GM04503 (cell line): ENCODE results near the gene A1BG.
"Not testable (repeated sequence)": the region's sequence is repeated elsewhere in the genome, so short reads cannot be mapped to it uniquely, and the experiment has no call there.

ENCODE experiments used
- DNase-seq: peaks from one replicate; pipeline ENCODE4 v3.0.0-alpha.2; 2012; ENCODE audit warnings: low read depth

A1BG gene

DNA sequence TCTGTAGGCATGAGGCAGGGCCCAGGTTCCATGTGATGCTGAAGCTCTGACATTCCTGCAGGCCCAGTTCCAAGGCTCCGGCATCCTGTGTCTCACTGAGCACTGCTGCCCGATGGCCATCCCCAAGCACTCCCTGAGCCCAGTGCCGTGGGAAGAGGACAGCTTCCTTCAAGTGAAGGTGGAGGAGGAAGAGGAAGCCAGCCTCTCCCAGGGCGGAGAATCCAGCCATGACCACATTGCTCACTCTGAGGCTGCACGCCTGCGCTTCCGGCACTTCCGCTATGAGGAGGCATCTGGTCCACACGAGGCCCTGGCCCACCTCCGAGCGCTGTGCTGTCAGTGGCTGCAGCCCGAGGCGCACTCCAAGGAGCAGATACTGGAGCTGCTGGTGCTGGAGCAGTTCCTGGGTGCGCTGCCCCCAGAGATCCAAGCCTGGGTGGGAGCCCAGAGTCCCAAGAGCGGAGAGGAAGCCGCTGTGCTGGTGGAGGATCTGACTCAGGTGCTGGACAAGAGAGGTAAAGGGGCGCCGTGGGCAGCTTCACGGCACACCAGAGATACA is 18.5 kb downstream of the A1BG start:
- no peak for DNase-seq

- DNase-seq: no peak
Measured at GRCh38 chr19:58332697-58333096, 20.6 kb downstream of the A1BG start.

DNA sequence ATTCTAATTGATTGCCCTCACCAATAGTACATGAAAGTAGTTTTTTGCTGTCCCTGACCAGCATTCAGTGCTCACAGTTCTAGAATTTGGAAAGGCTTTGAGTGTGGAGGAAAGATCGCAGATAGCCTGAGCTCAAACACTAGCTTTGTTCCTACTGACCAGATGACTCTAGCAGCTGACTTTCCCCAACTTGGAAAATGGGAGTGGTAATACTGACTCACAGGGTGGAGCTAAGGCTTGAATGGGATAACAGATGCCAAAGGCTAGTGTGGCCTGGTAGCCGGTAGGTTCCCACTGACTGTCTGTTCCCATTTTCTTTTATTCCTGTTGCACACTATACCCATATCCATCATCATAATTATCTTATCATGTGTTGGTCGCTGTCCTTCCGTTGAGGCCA is 22.8 kb downstream of the A1BG start:
- DNase-seq: peak; percentile 45

GRCh38 chr19:58328999-58329398 is 24.3 kb downstream of the A1BG start:
- no peak for DNase-seq

GRCh38 chr19:58326914-58327726 is 26.2 kb downstream of the A1BG start, which contains the start of gene ZSCAN22:
TSS of gene ZSCAN22 (plus strand) at chr19:58326994. CDS start at chr19:58334803, 7,809 bp downstream.
- DNase-seq: peak; percentile 81

DNA sequence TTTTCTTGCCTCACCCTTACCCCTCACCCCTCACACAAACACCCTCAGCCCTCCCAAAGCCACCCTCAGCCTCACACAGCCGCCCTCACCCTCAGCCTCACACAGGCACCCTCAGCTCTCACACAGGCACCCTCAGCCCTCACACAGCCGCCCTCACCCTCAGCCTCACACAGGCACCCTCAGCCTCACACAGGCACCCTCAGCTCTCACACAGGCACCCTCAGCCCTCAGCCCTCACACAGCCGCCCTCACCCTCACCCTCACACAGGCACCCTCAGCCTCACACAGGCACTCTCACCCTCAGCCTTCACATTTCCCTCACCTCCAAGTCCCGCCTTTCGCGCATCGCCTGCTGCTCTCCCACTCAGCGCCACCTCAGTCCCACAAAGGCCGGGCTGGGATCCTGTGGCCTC is 26.8 kb downstream of the A1BG start:
- no peak for DNase-seq

DNA sequence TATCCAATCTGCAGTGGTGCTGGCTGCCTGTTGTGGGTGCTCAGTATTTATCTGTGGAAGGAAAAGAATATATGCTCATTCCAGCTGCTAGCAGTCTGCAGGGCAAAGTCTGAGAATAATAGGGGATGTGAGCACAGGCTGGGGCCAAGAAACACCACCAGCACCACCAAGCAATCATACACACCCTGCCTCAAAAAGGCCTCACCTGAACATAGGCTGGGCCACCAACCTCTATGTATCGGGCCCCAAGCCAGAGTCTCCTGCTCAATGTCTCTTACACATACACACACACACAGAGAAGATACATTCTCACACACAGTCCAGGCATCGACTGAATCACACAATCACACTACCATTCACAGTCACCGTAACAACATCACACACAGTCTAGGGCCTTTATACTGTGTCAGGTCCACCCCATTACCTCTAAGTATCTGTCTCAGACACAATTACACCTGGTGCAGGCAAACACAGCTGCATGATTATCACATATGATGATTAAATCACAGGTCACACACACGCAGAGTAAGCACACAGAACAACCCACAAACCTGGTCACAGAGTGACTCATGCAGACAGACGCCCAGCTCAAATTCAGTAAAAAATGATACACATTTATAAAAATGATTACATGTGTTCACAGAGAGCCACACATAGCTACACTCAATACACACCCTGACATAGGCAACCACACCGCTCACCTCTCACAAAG is 27.8 kb downstream of the A1BG start:
- no peak for DNase-seq

GRCh38 chr19:58319241-58319640 is 34.1 kb downstream of the A1BG start:
- no peak for DNase-seq

DNA sequence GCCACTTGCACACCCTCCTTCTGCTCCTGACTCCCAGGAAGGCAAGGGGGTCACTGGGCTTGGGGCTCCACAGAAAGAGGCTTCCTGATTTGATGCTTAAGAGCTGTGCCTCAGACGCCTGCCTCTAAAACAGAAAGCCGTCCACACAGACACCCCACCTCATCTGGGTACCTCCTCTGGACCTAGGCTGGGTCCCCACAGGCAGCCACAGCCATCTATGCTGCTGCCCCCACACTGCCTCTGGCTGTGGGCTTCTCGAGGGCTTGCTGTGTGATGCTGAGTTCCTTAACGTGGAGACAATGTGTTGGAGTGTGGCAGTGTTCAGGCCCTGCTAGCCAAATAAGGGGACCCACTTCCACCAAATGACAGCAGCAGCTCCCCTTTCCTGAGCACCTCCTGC is 35.0 kb downstream of the A1BG start:
- DNase-seq: no peak

DNA sequence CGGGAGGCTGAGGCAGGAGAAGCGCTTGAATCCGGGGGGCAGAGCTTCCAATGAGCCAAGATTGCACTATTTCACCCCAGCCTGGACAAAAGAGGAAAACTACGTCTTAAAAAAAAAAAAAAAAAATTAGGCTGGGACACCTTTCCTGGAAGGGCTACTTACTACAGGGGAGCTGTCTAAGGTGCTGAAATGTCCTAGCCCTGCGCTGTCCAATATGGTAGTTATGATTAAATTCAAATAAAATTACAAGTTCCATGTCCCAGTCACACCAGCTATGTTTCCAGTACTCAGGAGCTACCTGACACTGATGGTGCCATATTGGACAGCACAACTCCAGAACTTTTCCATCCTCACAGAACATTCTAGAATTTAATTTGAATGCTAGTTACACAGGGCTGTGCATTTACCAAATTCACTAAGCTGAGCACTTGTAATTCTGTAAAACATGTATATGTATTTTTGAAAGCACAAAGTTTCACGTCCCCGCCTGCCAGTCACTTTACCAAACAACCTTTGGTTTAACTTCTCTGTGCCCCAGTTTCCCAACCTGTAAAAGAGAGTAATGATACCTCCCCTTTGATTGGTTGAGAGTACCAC is 35.7 kb downstream of the A1BG start:
- no peak for DNase-seq

DNA sequence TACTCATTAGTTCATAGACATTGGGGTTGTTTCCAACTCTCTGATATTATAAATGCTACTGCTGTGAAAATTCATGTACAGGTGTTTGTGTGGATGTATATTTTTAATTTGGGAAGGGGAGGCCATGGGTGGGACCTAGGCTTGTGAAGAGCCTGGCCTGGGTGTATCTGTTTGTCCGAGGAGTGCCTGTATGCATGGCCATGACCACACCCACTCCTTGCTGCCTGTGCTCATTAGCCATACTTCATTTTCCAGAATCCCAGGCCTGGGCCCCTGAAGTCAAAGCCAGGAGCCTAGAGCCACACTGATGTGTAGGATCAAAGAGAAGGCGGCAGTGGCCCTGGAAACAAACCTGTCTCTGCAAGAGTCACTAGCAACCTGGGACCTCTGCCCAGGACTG is 37.7 kb downstream of the A1BG start:
- DNase-seq: no peak

DNA sequence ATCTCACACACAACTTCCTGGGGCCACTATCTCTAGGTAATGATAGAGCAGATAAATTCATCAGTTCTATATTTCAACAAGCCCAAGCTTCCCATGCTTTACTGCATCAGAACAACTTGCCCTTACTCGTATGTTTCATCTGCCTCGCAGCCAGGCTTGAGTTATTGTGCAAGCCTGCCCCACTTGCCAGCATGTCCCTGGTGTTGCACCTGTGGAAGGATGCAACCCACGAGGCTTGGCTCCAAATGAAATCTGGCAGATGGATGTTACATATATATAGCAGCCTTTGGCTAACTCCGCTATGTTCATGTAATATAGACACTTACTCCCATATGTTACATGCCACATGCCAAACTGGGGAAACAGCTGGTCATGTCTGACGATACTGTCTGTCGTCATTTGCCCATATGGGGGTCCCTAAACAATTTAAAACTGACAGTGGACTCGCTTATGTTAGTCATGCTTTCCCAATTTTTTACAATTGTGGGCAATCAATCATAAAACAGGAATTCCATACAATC is 41.9 kb downstream of the A1BG start:
- DNase-seq: no peak

GRCh38 chr19:58310685-58311084 is 42.6 kb downstream of the A1BG start:
- not testable (repeated sequence) for DNase-seq

DNA sequence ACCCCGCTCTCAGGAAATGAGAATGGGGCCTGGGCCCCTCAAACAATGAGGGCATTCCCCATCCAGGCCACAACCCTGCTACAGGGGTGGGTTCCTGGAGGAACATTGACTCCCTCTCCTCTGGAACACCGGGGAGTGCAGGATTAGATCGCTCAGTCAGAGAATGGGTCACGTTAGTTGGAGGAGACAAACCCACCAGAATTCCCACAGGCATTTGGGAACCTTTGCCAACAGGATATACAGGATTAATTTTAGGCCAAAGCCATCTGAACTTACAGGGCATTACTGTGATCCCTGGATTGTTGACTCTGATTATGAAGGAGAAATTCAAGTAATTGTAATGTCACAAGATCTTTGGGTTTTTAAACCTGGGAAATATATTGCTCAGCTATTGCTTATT is 45.6 kb downstream of the A1BG start:
- no peak for DNase-seq

GRCh38 chr19:58305932-58306323 is 47.4 kb downstream of the A1BG start:
- no peak for DNase-seq

DNA sequence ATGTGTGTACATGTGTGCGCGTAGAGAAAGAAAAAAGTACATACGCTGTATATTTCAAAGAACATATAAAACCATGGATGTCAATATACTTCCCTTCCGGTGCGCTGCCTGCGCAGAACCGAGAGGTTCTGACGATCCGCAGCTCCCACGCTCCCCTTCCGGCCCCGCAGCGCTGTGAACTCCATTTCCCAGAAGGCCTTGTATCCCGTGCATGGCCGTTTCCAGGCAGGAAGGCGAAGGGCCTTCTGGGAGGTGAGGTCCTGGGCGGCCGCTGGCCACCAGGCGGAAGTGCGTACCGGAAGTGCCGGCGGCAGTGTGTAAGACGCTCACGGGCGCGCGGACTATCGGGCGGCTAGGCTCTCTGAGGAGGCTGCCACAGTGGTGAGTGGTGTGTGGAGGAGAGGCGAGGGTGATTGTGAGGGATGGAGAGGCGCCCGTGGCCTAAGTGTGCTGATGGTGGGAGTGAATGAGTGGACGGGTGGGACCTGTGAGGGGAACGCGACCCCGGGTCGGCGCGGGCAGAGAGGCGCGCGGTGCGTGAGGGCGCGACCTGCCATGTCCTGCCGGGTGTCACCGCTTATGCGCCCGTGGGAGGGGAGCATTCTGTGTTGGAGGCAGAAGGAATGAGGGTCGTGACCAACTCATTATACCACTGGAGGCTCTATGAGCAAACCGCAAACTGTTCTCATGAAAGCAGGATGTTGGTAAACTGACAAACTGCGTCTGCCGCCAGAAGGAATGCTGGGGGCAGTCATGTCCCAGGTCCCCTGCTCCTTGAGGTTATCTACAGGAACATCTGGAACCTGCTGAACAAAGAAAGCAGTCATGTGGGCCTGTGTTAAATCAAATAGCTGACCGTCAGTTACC is 48.0 kb downstream of the A1BG start, which contains the start of gene ERVK3-1:
Gene ERVK3-1, plus strand, starts transcription at position 313 of the 867 bp plus-strand sequence. CDS start 6,792 bp downstream, outside the sequence.
- peak; percentile 86 for DNase-seq

DNA sequence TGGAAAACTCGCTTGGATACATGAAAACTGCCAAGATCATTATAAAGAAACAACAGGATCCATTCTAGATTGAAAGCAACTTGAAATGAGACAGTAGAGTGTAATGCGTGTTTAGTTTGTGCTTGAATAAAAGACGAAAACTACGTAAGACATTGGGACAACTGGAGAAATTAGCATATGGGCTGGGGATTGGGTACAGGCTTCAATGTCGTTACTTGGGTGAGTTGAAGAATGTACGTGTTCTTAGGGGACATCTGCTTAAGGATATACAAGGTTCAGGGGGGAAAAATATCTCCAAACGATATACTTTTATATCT is 48.6 kb downstream of the A1BG start:
- DNase-seq: no peak

DNA sequence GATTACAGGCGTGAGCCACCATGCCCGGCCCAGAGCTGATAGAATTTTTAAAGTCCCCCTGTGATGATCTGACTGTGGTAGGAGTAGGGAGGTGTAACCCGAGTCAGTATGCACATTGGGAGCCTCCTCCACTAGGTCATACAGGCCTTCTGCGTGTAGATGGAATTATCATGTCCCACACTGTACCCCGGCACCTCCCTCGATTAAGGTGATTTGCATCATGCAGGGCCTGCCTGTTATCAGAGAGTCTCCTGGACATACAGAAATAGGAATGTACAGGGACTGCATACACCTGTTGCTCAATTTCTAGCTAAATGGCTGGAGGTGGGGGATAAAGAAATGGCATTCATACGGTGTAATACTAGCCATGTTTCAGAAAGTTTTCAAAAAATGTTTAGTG is 49.0 kb downstream of the A1BG start:
- DNase-seq: no peak

GRCh38 chr19:58300620-58301019 is 52.7 kb downstream of the A1BG start:
- no peak for DNase-seq

- DNase-seq: no peak
Measured at GRCh38 chr19:58296104-58296503, 57.2 kb downstream of the A1BG start.
